GM10847 (cell line): ENCODE data around the gene EPHA5.

Experiments used
- POLR2A ChIP-seq: IDR thresholded peaks from 2 replicates; pipeline ENCODE4 v1.6.1; 2011; ENCODE audit not compliant: insufficient read length; ENCODE audit errors: extremely low read depth

The EPHA5 gene

DNA sequence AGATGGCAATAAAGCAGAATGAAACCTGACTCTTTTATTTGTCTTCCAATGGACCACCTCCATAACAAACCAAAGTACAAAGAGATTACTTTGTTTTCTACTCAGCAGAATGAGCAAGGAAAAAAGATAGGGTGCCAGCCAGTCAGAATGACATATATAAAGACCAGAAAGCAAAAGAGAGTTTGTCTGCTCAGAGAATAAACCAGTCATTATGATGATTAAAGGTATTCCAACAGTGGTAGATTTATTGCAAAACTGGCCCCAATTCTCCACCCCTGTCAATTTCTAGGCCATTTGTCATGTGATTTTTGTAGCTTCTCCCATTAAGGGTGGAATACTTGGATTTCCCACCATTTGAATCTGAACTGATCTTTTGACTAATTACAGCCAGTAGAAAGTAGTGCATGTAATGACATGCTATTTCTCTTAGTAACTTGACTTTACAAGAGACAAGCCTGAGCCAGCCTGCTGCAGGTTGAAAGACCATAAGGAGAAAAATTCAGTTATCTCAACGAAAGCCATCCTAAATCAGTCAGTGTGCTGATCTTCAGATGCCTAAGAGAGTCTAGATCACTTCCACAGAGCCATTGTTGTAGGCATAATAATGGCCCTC lies 203.1 kb downstream of the EPHA5 start:
- no peak for TF ChIP-seq POLR2A

DNA sequence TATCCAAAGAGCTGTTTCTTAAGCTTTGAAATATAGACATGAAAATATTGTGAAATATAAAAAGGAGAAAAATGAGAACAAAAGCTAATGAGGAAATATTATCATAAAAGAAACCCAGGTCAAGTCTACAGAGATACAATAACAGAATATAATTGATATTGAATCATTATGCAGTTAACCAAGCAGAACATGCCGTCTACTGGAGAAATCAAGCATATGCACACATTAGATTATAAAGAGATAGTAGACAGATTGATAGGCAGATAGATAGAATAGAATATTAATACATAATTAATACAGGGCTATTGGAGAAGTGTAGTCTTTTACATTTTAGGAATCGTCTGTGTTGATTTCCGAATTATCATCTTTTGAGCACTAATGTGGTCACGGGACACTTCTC lies 208.5 kb downstream of the EPHA5 start:
- no peak for TF ChIP-seq POLR2A

- no peak for TF ChIP-seq POLR2A
Observed at GRCh38 chr4:65457011-65457410, 213.3 kb downstream of the EPHA5 start.

- no peak for TF ChIP-seq POLR2A
Observed at GRCh38 chr4:65456579-65456978, 213.7 kb downstream of the EPHA5 start.

DNA sequence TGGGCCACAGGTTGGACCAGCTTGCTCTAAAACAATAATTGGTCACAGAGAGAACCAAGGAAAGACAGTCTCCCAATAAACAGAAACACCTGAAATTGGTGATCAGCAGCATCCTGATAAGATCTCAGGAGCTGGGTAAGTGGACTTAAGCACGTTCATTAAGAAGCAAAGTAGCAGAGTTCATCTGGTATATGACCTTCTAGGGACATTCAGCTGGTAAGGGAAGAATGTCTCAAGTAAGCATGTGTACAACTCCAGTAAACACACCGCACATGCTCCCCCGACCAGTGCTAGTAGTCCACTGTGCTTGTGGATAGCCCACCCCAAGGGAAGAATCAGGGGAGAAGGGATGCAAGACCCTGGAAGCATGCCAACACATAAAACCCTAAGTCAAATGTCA lies 216.9 kb downstream of the EPHA5 start:
- TF ChIP-seq POLR2A, result no peak

GRCh38 chr4:65450899-65451298 lies 219.4 kb downstream of the EPHA5 start:
- TF ChIP-seq POLR2A, result no peak

DNA sequence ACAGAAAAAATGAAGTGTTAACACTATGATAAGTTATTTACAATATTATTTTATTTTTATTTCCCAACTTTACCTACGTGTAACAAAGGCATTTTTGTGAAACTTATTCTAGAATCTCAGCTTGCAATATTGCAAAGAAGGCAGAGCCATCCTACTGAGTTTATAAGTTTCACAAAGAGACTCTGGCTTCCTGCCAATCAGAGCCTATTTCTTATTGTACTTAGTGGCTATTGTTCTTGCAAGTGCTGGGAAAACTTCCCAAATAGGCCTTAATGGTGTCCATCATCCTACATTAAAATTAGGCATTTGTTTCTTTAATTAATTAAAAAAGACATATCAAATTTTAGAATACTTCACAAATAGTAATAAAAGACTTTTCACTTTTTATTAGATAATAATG lies 233.2 kb downstream of the EPHA5 start:
- no peak for TF ChIP-seq POLR2A

DNA sequence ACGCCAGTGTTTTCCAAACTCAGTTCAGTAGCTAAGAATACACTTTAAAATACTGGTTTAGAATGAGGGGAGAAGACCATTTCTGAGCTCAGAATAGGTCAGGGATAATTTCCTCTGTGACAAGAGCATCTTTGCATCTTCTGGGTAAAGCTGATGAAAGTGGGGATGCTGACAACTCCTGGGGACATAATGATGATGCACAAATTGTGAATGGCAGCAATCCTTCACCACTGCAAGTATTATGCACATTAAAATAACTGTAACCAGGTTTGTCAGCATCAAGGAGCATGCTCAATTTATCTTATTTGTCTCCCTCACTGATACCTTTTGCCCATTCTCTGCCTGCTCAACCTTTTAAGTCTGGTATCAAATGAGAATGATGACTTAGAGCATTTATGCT lies 248.2 kb downstream of the EPHA5 start:
- no peak for TF ChIP-seq POLR2A

DNA sequence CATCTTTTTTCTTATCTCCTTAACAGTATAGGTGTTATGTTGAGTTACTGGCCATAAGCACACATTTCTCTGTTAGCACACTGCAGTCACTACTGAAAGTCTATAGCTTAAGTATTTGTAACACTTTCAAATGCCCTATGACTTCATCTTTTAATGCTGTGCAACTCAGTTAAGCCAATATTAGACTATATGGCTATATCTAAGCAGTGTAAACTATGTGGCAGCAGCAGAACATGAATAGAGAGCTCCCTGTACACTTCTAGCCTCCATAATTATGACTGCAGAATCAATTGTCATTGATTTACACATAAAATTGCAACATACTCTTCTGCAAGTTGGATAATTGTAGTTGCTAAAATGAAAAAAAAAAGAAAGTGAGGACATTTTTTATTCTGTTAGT lies 250.3 kb downstream of the EPHA5 start:
- no peak for TF ChIP-seq POLR2A

GRCh38 chr4:65416891-65417290 lies 253.4 kb downstream of the EPHA5 start:
- TF ChIP-seq POLR2A, result no peak

DNA sequence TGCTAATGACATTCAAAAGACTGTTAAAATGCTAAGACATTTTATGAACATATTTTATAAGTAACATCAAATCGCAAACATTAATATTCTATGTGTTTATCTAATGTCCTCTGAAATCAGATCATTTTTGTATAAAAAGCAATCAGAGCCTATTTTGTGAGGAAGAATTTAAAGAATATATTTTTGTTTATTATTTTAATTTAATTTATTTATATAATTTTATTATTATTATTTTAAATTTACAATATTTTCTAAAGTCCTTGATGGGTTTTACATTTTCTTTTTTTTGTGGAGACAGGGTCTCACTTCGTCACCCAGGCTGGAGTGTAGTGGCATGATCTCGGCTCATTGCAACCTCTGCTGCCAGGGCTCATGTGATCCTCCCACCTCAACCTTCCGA lies 262.8 kb downstream of the EPHA5 start:
- no peak for TF ChIP-seq POLR2A

DNA sequence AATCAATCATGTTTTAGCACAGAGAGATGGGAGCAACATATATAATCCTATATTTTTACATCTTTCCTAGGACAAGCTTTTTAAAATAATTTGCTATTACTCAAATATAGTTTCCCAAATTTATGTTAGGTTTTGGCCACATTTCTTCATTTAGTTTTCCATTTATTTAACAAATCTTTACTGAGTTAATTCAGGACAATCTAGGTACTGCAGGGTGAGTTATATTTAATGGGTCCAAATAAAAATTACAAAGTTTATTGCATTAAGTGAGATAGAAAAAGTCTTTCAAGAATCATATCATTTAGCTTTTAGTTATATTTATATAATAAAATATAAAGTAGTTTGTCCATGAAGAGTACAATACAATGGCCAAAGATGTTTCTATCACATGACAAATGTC lies 269.2 kb downstream of the EPHA5 start:
- no peak for TF ChIP-seq POLR2A

- TF ChIP-seq POLR2A, result no peak
Observed at GRCh38 chr4:65399084-65399483, 271.2 kb downstream of the EPHA5 start.

GRCh38 chr4:65393078-65393477 lies 277.2 kb downstream of the EPHA5 start:
- TF ChIP-seq POLR2A, result no peak

GRCh38 chr4:65392488-65392887 lies 277.8 kb downstream of the EPHA5 start:
- no peak for TF ChIP-seq POLR2A

DNA sequence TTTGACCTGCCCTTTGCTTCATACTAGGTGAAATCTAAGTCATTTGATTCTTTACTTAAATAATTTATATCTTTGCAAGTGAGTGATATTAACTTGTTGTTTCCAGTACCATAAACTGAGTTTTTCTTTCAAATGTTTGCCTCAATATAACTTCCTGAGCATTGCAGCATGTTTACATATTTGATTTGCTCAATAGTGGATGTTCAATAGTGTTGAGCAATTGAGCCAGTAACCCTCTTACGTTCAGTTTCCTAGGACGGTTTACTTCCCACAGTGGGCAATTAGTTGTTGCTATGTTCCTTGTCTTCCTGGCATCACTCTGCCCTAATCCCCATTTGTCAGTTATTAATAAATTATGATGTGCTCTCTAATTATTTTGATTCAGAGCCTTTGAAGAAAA lies 278.5 kb downstream of the EPHA5 start:
- no peak for TF ChIP-seq POLR2A

DNA sequence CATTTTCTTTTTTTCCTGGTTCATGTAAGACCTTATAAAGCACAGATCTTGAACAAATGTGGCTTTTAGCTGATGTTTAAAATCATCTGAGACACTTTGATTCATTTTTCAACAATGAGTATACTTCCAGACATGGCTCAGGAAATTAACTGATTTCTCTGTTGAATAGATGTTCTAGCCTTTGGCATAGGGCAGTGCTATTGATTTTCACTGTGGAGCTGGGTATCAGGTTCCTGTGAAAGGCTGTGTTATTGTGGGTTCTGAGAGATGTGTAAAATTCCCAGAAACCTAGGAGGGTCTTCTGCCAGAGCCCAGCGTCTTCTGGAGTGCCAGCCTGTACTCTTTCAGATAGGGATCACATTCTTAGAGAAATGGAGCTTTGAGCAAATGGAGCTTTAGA lies 278.9 kb downstream of the EPHA5 start:
- no peak for TF ChIP-seq POLR2A

DNA sequence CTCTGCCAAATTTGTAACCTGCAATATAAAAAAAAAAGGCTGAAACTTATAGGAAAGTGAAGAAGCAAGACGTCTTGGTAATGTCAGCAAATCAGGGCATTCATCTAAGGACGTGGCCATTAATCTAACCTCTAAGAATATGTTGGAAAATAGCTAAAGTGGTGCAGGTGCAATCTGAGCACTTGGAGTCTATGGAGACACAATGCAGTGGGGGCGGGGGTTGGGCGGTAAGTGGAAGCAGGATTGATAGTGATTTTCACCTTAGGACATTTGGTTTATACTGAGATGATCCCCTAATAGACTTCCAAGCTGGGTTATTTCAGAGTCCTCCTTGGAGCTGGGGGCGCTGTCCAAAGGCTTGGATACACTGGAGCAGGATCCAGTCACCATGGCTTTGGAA lies 283.4 kb downstream of the EPHA5 start:
- TF ChIP-seq POLR2A, result no peak

DNA sequence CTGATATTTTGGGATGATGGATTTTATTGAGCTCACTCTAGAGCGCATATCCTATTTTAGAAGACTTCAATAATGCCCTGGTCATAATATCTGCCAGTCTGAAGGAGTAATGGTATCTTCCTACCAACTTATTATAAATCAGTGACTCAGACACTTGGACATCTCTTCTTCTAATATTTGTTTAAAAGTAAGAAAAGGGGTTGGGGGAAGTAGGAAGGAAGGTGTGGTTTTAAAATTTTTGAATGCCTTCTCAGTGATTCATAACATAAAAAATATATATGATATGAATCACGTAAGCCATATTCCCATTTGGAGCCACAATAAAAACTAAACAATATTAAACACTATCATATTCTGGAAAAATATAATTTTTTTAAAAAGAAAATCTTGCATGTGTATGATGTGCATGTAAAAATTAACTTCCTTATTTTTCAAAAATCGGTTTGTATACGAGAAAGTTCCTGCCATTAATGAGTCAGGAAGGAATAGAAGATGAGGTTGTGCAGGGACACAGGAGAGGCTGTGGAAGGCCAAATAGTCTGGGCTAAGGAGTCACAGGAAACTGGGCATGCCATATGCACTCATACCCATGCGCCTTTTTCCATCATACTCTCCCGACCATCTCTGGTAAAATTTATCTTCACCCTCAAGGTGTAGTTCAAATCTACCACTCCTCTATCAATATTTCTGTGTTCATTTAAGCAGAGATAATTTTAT lies 286.5 kb downstream of the EPHA5 start:
- no peak for TF ChIP-seq POLR2A
